ENCODE measurements around the gene UBE2S. TPM values are rescaled to one million over a fixed set of nuclear protein-coding genes. Genes with fewer than 3 reads are reported as not detected.
A peak's percentile ranks its signal among the peaks of the same experiment; 100 is the strongest.

Gene UBE2S
- total RNA-seq, 1 experiment from 2014 or later, result 587 TPM

- intact Hi-C loops (cut with micrococcal nuclease; ENCODE audit: unreplicated experiment), result no loop called here
- Histone ChIP-seq H3K9me3 (ENCODE audit: low read depth, low read length, poor library complexity, severe bottlenecking) (no peaks in the 10 kb centered on the region), H3K27me3 (replicated peaks; ENCODE audit: insufficient read depth, low read depth, low read length, poor library complexity) (peaks cover 22% of the 10 kb centered on the region), H3K4me3 (ENCODE audit: low read depth, low read length, poor library complexity, severe bottlenecking) (no peak overlapping the region), H3K36me3 (ENCODE audit: insufficient read depth, low read length, poor library complexity, severe bottlenecking) (no peaks in the 10 kb centered on the region), H3K27ac (ENCODE audit: low read depth, low read length, poor library complexity, severe bottlenecking) (no peak overlapping the region), H3K4me1 (ENCODE audit: insufficient read depth, low read length, poor library complexity, severe bottlenecking) (peaks cover 32% of the 10 kb centered on the region)
- ChIA-PET CTCF (no interaction called here), POLR2A (ENCODE audit: low non-redundant PET) (no interaction called here)
- no TSS peak for BruUV-seq (replicated peaks)
- TF ChIP-seq EZH2 (IDR thresholded peaks at IDR 0.05; ENCODE audit: borderline replicate concordance, low read depth, low read length, poor library complexity, severe bottlenecking) (no peak), CTCF (conservative IDR thresholded peaks at IDR 0.05; ENCODE audit: low read depth, low read length) (peak; percentile 78)
- DNase-seq (ENCODE audit: low spot score), result peak; percentile 60
These were observed 47.2 kb upstream of the UBE2S start for GRCh38 chr19:55454787-55455243.

GRCh38 chr19:55453511-55454260 is 46.1 kb upstream of the UBE2S start:
- BruUV-seq (replicated peaks), result no TSS peak
- no peak for DNase-seq (ENCODE audit: low spot score)
- CTCF ChIA-PET, result interaction anchor here (0.6 kb wide), 1 partner anchor 179 kb away, joined by 3 read pairs; no protein-coding TSS in a partner anchor
- Histone ChIP-seq H3K9me3 (ENCODE audit: low read depth, low read length, poor library complexity, severe bottlenecking) (no peaks in the 10 kb centered on the region), H3K4me1 (ENCODE audit: insufficient read depth, low read length, poor library complexity, severe bottlenecking) (peaks cover 20% of the 10 kb centered on the region), H3K27ac (ENCODE audit: low read depth, low read length, poor library complexity, severe bottlenecking) (no peak overlapping the region), H3K36me3 (ENCODE audit: insufficient read depth, low read length, poor library complexity, severe bottlenecking) (no peaks in the 10 kb centered on the region), H3K4me3 (ENCODE audit: low read depth, low read length, poor library complexity, severe bottlenecking) (no peak overlapping the region), H3K27me3 (replicated peaks; ENCODE audit: insufficient read depth, low read depth, low read length, poor library complexity) (peaks cover 22% of the 10 kb centered on the region)
- intact Hi-C loops (cut with micrococcal nuclease; ENCODE audit: unreplicated experiment), result no loop called here
- POLR2A ChIA-PET (ENCODE audit: low non-redundant PET), result interaction anchor here (0.6 kb wide), 1 partner anchor 23 kb away, joined by 4 read pairs; no protein-coding TSS in a partner anchor
- TF ChIP-seq EZH2 (IDR thresholded peaks at IDR 0.05; ENCODE audit: borderline replicate concordance, low read depth, low read length, poor library complexity, severe bottlenecking) (no peak), CTCF (conservative IDR thresholded peaks at IDR 0.05; ENCODE audit: low read depth, low read length) (no peak)

GRCh38 chr19:55452749-55453346 is 45.3 kb upstream of the UBE2S start:
- Histone ChIP-seq H3K27me3 (replicated peaks; ENCODE audit: insufficient read depth, low read depth, low read length, poor library complexity) (peaks cover 22% of the 10 kb centered on the region), H3K4me1 (ENCODE audit: insufficient read depth, low read length, poor library complexity, severe bottlenecking) (peaks cover 12% of the 10 kb centered on the region), H3K9me3 (ENCODE audit: low read depth, low read length, poor library complexity, severe bottlenecking) (no peaks in the 10 kb centered on the region), H3K36me3 (ENCODE audit: insufficient read depth, low read length, poor library complexity, severe bottlenecking) (no peaks in the 10 kb centered on the region), H3K27ac (ENCODE audit: low read depth, low read length, poor library complexity, severe bottlenecking) (no peak overlapping the region), H3K4me3 (ENCODE audit: low read depth, low read length, poor library complexity, severe bottlenecking) (peak overlapping the region; percentile 46)
- BruUV-seq (replicated peaks), result no TSS peak
- POLR2A ChIA-PET (ENCODE audit: low non-redundant PET), result interaction anchor here (0.6 kb wide), 1 partner anchor 24 kb away, joined by 4 read pairs; no protein-coding TSS in a partner anchor
- CTCF ChIA-PET, result interaction anchor here (0.6 to 0.7 kb wide), 3 partner anchors 30 to 179 kb away, joined by 3 to 4 read pairs (median 3); no protein-coding TSS in a partner anchor
- intact Hi-C loops (cut with micrococcal nuclease; ENCODE audit: unreplicated experiment), result no loop called here
- TF ChIP-seq EZH2 (IDR thresholded peaks at IDR 0.05; ENCODE audit: borderline replicate concordance, low read depth, low read length, poor library complexity, severe bottlenecking) (no peak), CTCF (conservative IDR thresholded peaks at IDR 0.05; ENCODE audit: low read depth, low read length) (no peak)
- DNase-seq (ENCODE audit: low spot score), result peak; percentile 97

Measured in A673 (cell line).